ENCODE measurements around the gene RHOXF1.
"Not testable (repeated sequence)": the region's sequence is repeated elsewhere in the genome, so short reads cannot be mapped to it uniquely, and the experiment has no call there.

RHOXF1 gene

GRCh38 chrX:120111611-120112010 is 4.1 kb downstream of the RHOXF1 start:
- H3K9ac ChIP-seq, result no peak overlapping the region
- no peak for TF ChIP-seq CTCF (conservative IDR thresholded peaks at IDR 0.05; ENCODE audit: low read depth, low read length)
- no peak overlapping the region for H2AFZ ChIP-seq (ENCODE audit: low read depth)
- H3K79me2 ChIP-seq (ENCODE audit: insufficient read depth, low read depth), result no peaks in the 10 kb centered on the region
- no peaks in the 10 kb centered on the region for H3K4me1 ChIP-seq (ENCODE audit: low read depth, poor library complexity, severe bottlenecking)
- H4K20me1 ChIP-seq (ENCODE audit: insufficient read depth), result no peaks in the 10 kb centered on the region
- no peak overlapping the region for H3K27ac ChIP-seq
- H3K4me3 ChIP-seq (IDR thresholded peaks at IDR 0.05; ENCODE audit: insufficient read depth, low read depth, low read length), result no peak overlapping the region
- no peaks in the 10 kb centered on the region for H3K36me3 ChIP-seq (ENCODE audit: insufficient read depth)
- H3K4me2 ChIP-seq, result no peak overlapping the region
- H3K27me3 ChIP-seq (ENCODE audit: insufficient read depth, low read depth), result no peaks in the 10 kb centered on the region

- H3K27ac ChIP-seq, result no peak overlapping the region
- H3K27me3 ChIP-seq (ENCODE audit: insufficient read depth, low read depth), result no peaks in the 10 kb centered on the region
- no peak overlapping the region for H2AFZ ChIP-seq (ENCODE audit: low read depth)
- no peaks in the 10 kb centered on the region for H3K79me2 ChIP-seq (ENCODE audit: insufficient read depth, low read depth)
- H3K9ac ChIP-seq, result no peak overlapping the region
- no peak overlapping the region for H3K4me3 ChIP-seq (IDR thresholded peaks at IDR 0.05; ENCODE audit: insufficient read depth, low read depth, low read length)
- no peaks in the 10 kb centered on the region for H3K4me1 ChIP-seq (ENCODE audit: low read depth, poor library complexity, severe bottlenecking)
- TF ChIP-seq CTCF (conservative IDR thresholded peaks at IDR 0.05; ENCODE audit: low read depth, low read length), result no peak
- H3K36me3 ChIP-seq (ENCODE audit: insufficient read depth), result no peaks in the 10 kb centered on the region
- no peaks in the 10 kb centered on the region for H4K20me1 ChIP-seq (ENCODE audit: insufficient read depth)
- no peak overlapping the region for H3K4me2 ChIP-seq
Measured at GRCh38 chrX:120109378-120109777, 6.3 kb downstream of the RHOXF1 start.

GRCh38 chrX:120104707-120105106 is 11.0 kb downstream of the RHOXF1 start:
- not testable (repeated sequence) for H3K4me1 ChIP-seq (ENCODE audit: low read depth, poor library complexity, severe bottlenecking); H2AFZ ChIP-seq (ENCODE audit: low read depth); H3K9ac ChIP-seq; H3K4me2 ChIP-seq; H4K20me1 ChIP-seq (ENCODE audit: insufficient read depth); H3K27ac ChIP-seq; H3K27me3 ChIP-seq (ENCODE audit: insufficient read depth, low read depth); H3K79me2 ChIP-seq (ENCODE audit: insufficient read depth, low read depth); H3K4me3 ChIP-seq (IDR thresholded peaks at IDR 0.05; ENCODE audit: insufficient read depth, low read depth, low read length); H3K36me3 ChIP-seq (ENCODE audit: insufficient read depth)

- not testable (repeated sequence) for H4K20me1 ChIP-seq (ENCODE audit: insufficient read depth); H3K4me1 ChIP-seq (ENCODE audit: low read depth, poor library complexity, severe bottlenecking); H2AFZ ChIP-seq (ENCODE audit: low read depth); H3K4me2 ChIP-seq; H3K36me3 ChIP-seq (ENCODE audit: insufficient read depth); H3K4me3 ChIP-seq (IDR thresholded peaks at IDR 0.05; ENCODE audit: insufficient read depth, low read depth, low read length); H3K9ac ChIP-seq; H3K79me2 ChIP-seq (ENCODE audit: insufficient read depth, low read depth); H3K27ac ChIP-seq; H3K27me3 ChIP-seq (ENCODE audit: insufficient read depth, low read depth)
Measured at GRCh38 chrX:120101057-120101456, 14.7 kb downstream of the RHOXF1 start.

GRCh38 chrX:120090208-120090607 is 25.5 kb downstream of the RHOXF1 start:
- no peaks in the 10 kb centered on the region for H3K4me1 ChIP-seq (ENCODE audit: low read depth, poor library complexity, severe bottlenecking)
- H3K9ac ChIP-seq, result no peak overlapping the region
- no peak overlapping the region for H3K4me2 ChIP-seq
- no peaks in the 10 kb centered on the region for H3K36me3 ChIP-seq (ENCODE audit: insufficient read depth)
- no peaks in the 10 kb centered on the region for H4K20me1 ChIP-seq (ENCODE audit: insufficient read depth)
- no peak overlapping the region for H3K27ac ChIP-seq
- H3K79me2 ChIP-seq (ENCODE audit: insufficient read depth, low read depth), result no peaks in the 10 kb centered on the region
- H3K4me3 ChIP-seq (IDR thresholded peaks at IDR 0.05; ENCODE audit: insufficient read depth, low read depth, low read length), result no peak overlapping the region
- no peaks in the 10 kb centered on the region for H3K27me3 ChIP-seq (ENCODE audit: insufficient read depth, low read depth)
- H2AFZ ChIP-seq (ENCODE audit: low read depth), result no peak overlapping the region
- no peak for TF ChIP-seq CTCF (conservative IDR thresholded peaks at IDR 0.05; ENCODE audit: low read depth, low read length)
